Measurements from ENCODE around the gene ZNF516.

DNA sequence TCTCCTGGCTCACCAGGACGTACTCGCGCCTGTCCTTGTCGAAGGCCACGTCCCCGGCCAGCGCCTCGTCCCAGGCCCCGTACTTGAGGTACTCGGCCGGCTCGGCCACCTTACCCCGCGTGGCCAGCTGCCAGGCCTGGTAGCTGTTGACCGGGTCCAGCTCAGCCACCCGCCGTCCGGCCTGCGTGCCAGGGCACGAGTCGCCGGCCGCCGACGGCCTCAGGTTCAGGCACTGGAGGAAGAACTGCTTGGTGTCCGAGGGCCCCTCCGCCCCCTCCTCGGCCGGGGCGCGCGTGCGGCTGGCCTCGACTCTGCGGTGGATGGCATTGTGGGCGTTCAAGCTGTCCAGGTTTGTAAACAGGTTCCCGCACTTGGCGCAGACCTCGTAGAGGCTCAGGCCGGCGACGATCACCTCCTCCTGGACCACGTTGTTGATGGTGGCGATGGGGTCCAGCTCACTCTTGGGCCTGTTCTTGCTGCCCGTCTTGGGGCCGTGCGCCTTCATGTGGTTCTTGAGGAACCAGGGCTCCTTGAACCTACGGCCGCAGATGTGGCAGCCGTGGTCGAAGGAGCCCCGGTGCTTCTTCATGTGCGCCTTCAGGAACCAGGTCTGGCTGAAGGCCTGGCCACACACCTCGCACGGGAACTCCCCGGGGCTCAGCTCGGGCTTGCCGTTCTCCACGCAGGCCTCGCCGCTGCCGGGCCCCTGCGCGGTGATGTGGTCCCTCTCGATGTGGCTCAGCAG, 53.2 kb downstream of the ZNF516 start:
- TF ChIP-seq CTCF (IDR thresholded peaks at IDR 0.05; ENCODE audit: poor library complexity) (no peak), EZH2 (IDR thresholded peaks at IDR 0.05; ENCODE audit: borderline replicate concordance) (no peak)

Measured in hepatocyte (in vitro differentiated cells).